T-cell (primary cell): ENCODE data around the gene PPL. TPM values are rescaled to one million over a fixed set of nuclear protein-coding genes. Genes with fewer than 3 reads are reported as not detected.

Source experiments
- ATAC-seq, 4 experiments: fragments of 200-7000 bp in 3 of 4; fragments of 150-1000 bp in 1 of 4; cut with Tn5 transposase; replicated peaks in 1 of 4; 1 replicate in 3 of 4; 2 replicates in 1 of 4; pipeline ENCODE4 v1.10.0; 2021; ENCODE audit warnings: moderate library complexity in 3 of 4, mild to moderate bottlenecking in 2 of 4, moderate number of reproducible peaks in 1 of 4
- CTCF ChIA-PET, 2 donors: fragments of 300-600 bp; sonication (Branson Sonifier 250); formaldehyde crosslinking; loops; one replicate each; lab custom pipeline; 2022; ENCODE audit warnings: antibody characterized with exemption in 2 of 2; lab: Charles Lee
- POLR2A ChIA-PET, 2 donors: fragments of 300-600 bp; sonication (Branson Sonifier 250); formaldehyde crosslinking; loops; one replicate each; lab custom pipeline; 2022; ENCODE audit warnings: antibody characterized with exemption in 2 of 2; lab: Charles Lee
- DNase-seq, 35 experiments: peaks; one replicate each; pipeline versions ENCODE4 v3.0.0 to v3.0.0-alpha.2; 2013 to 2023
- H3K27ac ChIP-seq: one replicate; pipeline ENCODE4 v1.5.1; 2013; ENCODE audit warnings: low read length
- H3K27me3 ChIP-seq, 2 experiments: replicated peaks in 1 of 2; 1 replicate in 1 of 2; 2 replicates in 1 of 2; pipeline versions ENCODE4 v1.6.1 to v1.7.0; 2013; ENCODE audit warnings: low read length in 1 of 2, mixed read lengths in 1 of 2; ENCODE audit not compliant: control insufficient read depth in 2 of 2, insufficient read depth in 2 of 2; ENCODE audit errors: extremely low read depth in 1 of 2
- H3K36me3 ChIP-seq, 2 donors: 1 replicate in 1 of 2; 2 replicates in 1 of 2; pipeline versions ENCODE4 v1.6.1 to v1.7.0; 2013; ENCODE audit warnings: low read length in 1 of 2; ENCODE audit not compliant: control insufficient read depth in 2 of 2, insufficient read depth in 1 of 2; ENCODE audit errors: extremely low read depth in 1 of 2
- H3K4me1 ChIP-seq, 2 experiments: 1 replicate in 1 of 2; 2 replicates in 1 of 2; pipeline versions ENCODE4 v1.6.1 to v1.7.0; 2013; ENCODE audit warnings: low read length in 2 of 2, mixed read lengths in 1 of 2; ENCODE audit not compliant: insufficient read depth in 2 of 2, control insufficient read depth in 1 of 2; ENCODE audit errors: extremely low read depth in 1 of 2
- H3K4me3 ChIP-seq, 2 donors: 1 replicate in 1 of 2; 2 replicates in 1 of 2; pipeline versions ENCODE4 v1.5.1 to v1.7.0; 2013; ENCODE audit warnings: mild to moderate bottlenecking in 2 of 2, low read length in 1 of 2, moderate library complexity in 1 of 2; ENCODE audit not compliant: control insufficient read depth in 1 of 2; ENCODE audit errors: extremely low read depth in 1 of 2
- H3K9me3 ChIP-seq: 2 replicates; pipeline ENCODE4 v1.7.0; 2013
- H3K27ac Mint-ChIP-seq, 2 donors: one replicate each; pipeline ENCODE4 v1.8.0; 2020 to 2021; ENCODE audit warnings: mild to moderate bottlenecking in 2 of 2, mixed read lengths in 2 of 2
- H3K27me3 Mint-ChIP-seq, 2 donors: one replicate each; pipeline ENCODE4 v1.8.0; 2021 to 2022; ENCODE audit warnings: mixed read lengths in 2 of 2
- H3K36me3 Mint-ChIP-seq: one replicate; pipeline ENCODE4 v1.8.0; 2021; ENCODE audit warnings: mixed read lengths
- H3K4me1 Mint-ChIP-seq, 3 donors: one replicate each; pipeline ENCODE4 v1.8.0; 2020 to 2022; ENCODE audit warnings: mixed read lengths in 3 of 3, mild to moderate bottlenecking in 1 of 3
- H3K4me3 Mint-ChIP-seq, 3 donors: one replicate each; pipeline ENCODE4 v1.8.0; 2020 to 2022; ENCODE audit warnings: mild to moderate bottlenecking in 3 of 3, mixed read lengths in 3 of 3, moderate library complexity in 3 of 3
- H3K9me3 Mint-ChIP-seq, 3 donors: one replicate each; pipeline ENCODE4 v1.8.0; 2020 to 2022; ENCODE audit warnings: mixed read lengths in 3 of 3
- WGBS: methylation state at CpG from one replicate; pipeline ENCODE4 v1.1.5; 2013; ENCODE audit warnings: missing lambda C conversion rate; ENCODE audit not compliant: insufficient coverage; 5-methylcytosine and 5-hydroxymethylcytosine counted together
- total RNA-seq, 35 experiments: library from RNA in 6 of 35; stranded (reverse) in 6 of 35; fragments of 120-200 nt in 1 of 35; gene quantifications; one replicate each; pipeline versions ENCODE4 v1.2.1 to v1.2.4 and lab custom pipeline; 2013 to 2026

PPL gene
- total RNA-seq, 5 donors from 2014 or later (not counting 1 experiment from before 2014, with no cell fraction given), result 0.10 to 0.32 (median 0.12) TPM; not detected in 2

GRCh38 chr16:4908854-4909401 is 28.0 kb downstream of the PPL start:
- ATAC-seq (no peak), DNase-seq (no peak)
- Mint-ChIP-seq H3K36me3 (no peaks in the 10 kb centered on the region), H3K27ac (no peak overlapping the region), H3K4me1 (no peaks in the 10 kb centered on the region), H3K4me3 (no peak overlapping the region), H3K9me3 (no peaks in the 10 kb centered on the region), H3K27me3 (peaks cover 19 to 20% of the 10 kb centered on the region in 2 donors)
- Histone ChIP-seq H3K27ac (no peak overlapping the region), H3K4me1 (no peaks in the 10 kb centered on the region), H3K4me3 (no peak overlapping the region), H3K27me3 (peaks cover 0 to 35% of the 10 kb centered on the region in 2 experiments), H3K9me3 (no peaks in the 10 kb centered on the region), H3K36me3 (no peaks in the 10 kb centered on the region)
- 40% methylated on average over 1 of the region's 5 CpGs for WGBS
- POLR2A ChIA-PET, result no interaction called here
- CTCF ChIA-PET, result no interaction called here

GRCh38 chr16:4904942-4905615 is 31.9 kb downstream of the PPL start:
- no peak overlapping the region for H3K4me3 ChIP-seq
- no peaks in the 10 kb centered on the region for H3K4me1 ChIP-seq
- no peak overlapping the region for H3K27ac ChIP-seq
- H3K4me3 Mint-ChIP-seq, result no peak overlapping the region
- peaks cover 24 to 35% of the 10 kb centered on the region in 2 donors for H3K27me3 Mint-ChIP-seq
- DNase-seq, result no peak
- peaks cover 0 to 43% of the 10 kb centered on the region in 2 experiments for H3K27me3 ChIP-seq
- 89% methylated on average over 10 of the region's 14 CpGs for WGBS
- H3K36me3 ChIP-seq, result no peaks in the 10 kb centered on the region
- H3K4me1 Mint-ChIP-seq, result no peaks in the 10 kb centered on the region
- H3K9me3 ChIP-seq, result no peaks in the 10 kb centered on the region
- H3K9me3 Mint-ChIP-seq, result no peaks in the 10 kb centered on the region
- no peak overlapping the region for H3K27ac Mint-ChIP-seq
- H3K36me3 Mint-ChIP-seq, result no peaks in the 10 kb centered on the region
- ChIA-PET CTCF (no interaction called here), POLR2A (no interaction called here)
- no peak for ATAC-seq

- Mint-ChIP-seq H3K4me3 (no peak overlapping the region), H3K4me1 (no peaks in the 10 kb centered on the region), H3K9me3 (no peaks in the 10 kb centered on the region), H3K36me3 (no peaks in the 10 kb centered on the region), H3K27me3 (peaks cover 24 to 40% of the 10 kb centered on the region in 2 donors), H3K27ac (no peak overlapping the region)
- Histone ChIP-seq H3K27ac (no peak overlapping the region), H3K36me3 (no peaks in the 10 kb centered on the region), H3K4me1 (no peaks in the 10 kb centered on the region), H3K9me3 (no peaks in the 10 kb centered on the region), H3K4me3 (no peak overlapping the region), H3K27me3 (peaks cover 0 to 43% of the 10 kb centered on the region in 2 experiments)
- DNase-seq (no peak), ATAC-seq (no peak)
- ChIA-PET CTCF (no interaction called here), POLR2A (no interaction called here)
- 75% methylated on average over 14 of the region's 16 CpGs for WGBS
Observed at GRCh38 chr16:4904108-4904941, 32.6 kb downstream of the PPL start.

- H3K9me3 ChIP-seq, result no peaks in the 10 kb centered on the region
- H3K4me3 ChIP-seq, result no peak overlapping the region
- ATAC-seq, result no peak
- H3K4me1 Mint-ChIP-seq, result no peaks in the 10 kb centered on the region
- H3K36me3 ChIP-seq, result no peaks in the 10 kb centered on the region
- no peak overlapping the region for H3K27ac ChIP-seq
- POLR2A ChIA-PET, result no interaction called here
- peaks cover 0 to 4% (median 0%) of the 10 kb centered on the region in 3 donors for H3K9me3 Mint-ChIP-seq
- peaks cover 0 to 53% of the 10 kb centered on the region in 2 experiments for H3K27me3 ChIP-seq
- peaks cover 28 to 40% of the 10 kb centered on the region in 2 donors for H3K27me3 Mint-ChIP-seq
- no peaks in the 10 kb centered on the region for H3K36me3 Mint-ChIP-seq
- H3K4me3 Mint-ChIP-seq, result no peak overlapping the region
- H3K4me1 ChIP-seq, result no peaks in the 10 kb centered on the region
- 83% methylated on average over 9 of the region's 13 CpGs for WGBS
- DNase-seq, result no peak
- CTCF ChIA-PET, result no interaction called here
- no peak overlapping the region for H3K27ac Mint-ChIP-seq
Observed at GRCh38 chr16:4902038-4902437, 34.9 kb downstream of the PPL start.

- H3K9me3 Mint-ChIP-seq, result peaks cover 0 to 4% (median 0%) of the 10 kb centered on the region in 3 donors
- peaks cover 28 to 35% of the 10 kb centered on the region in 2 donors for H3K27me3 Mint-ChIP-seq
- H3K36me3 Mint-ChIP-seq, result no peaks in the 10 kb centered on the region
- Histone ChIP-seq H3K4me3 (no peak overlapping the region), H3K9me3 (no peaks in the 10 kb centered on the region), H3K27ac (no peak overlapping the region), H3K27me3 (peaks cover 0 to 52% of the 10 kb centered on the region in 2 experiments), H3K36me3 (no peaks in the 10 kb centered on the region), H3K4me1 (no peaks in the 10 kb centered on the region)
- ATAC-seq (no peak), DNase-seq (no peak)
- H3K4me1 Mint-ChIP-seq, result no peaks in the 10 kb centered on the region
- ChIA-PET CTCF (no interaction called here), POLR2A (no interaction called here)
- no peak overlapping the region for H3K4me3 Mint-ChIP-seq
- H3K27ac Mint-ChIP-seq, result no peak overlapping the region
- 69% methylated on average over 4 of the region's 11 CpGs for WGBS
Observed at GRCh38 chr16:4900750-4901149, 36.2 kb downstream of the PPL start.

- no peaks in the 10 kb centered on the region for H3K36me3 Mint-ChIP-seq
- WGBS, result no CpG with 5 or more reads among the region's 8 CpGs
- CTCF ChIA-PET, result interaction anchor here in 1 of 2 donors (0.5 kb wide), 1 partner anchor 21 kb away, joined by 3 read pairs; no protein-coding TSS in a partner anchor
- Histone ChIP-seq H3K27ac (no peak overlapping the region), H3K27me3 (peaks cover 0 to 50% of the 10 kb centered on the region in 2 experiments), H3K9me3 (no peaks in the 10 kb centered on the region), H3K4me1 (no peaks in the 10 kb centered on the region), H3K36me3 (no peaks in the 10 kb centered on the region), H3K4me3 (no peak overlapping the region)
- DNase-seq (no peak), ATAC-seq (no peak)
- H3K27ac Mint-ChIP-seq, result no peak overlapping the region
- POLR2A ChIA-PET, result no interaction called here
- H3K4me3 Mint-ChIP-seq, result no peak overlapping the region
- H3K4me1 Mint-ChIP-seq, result no peaks in the 10 kb centered on the region
- H3K9me3 Mint-ChIP-seq, result peaks cover 0 to 4% (median 0%) of the 10 kb centered on the region in 3 donors
- peaks cover 23 to 30% of the 10 kb centered on the region in 2 donors for H3K27me3 Mint-ChIP-seq
Observed at GRCh38 chr16:4900036-4900435, 36.9 kb downstream of the PPL start.
